ENCODE results near the gene FADD.

Gene FADD

GRCh38 chr11:70207531-70208131, 4.5 kb downstream of the FADD start:
- Histone ChIP-seq H3K79me1 (ENCODE audit: low read depth, low read length) (peaks cover 21% of the 10 kb centered on the region), H3K4me2 (ENCODE audit: insufficient read depth, low read length, poor library complexity, severe bottlenecking) (no peak overlapping the region), H2AFZ (ENCODE audit: low read length) (no peak overlapping the region), H2BK120ac (ENCODE audit: low read depth, low read length) (no peak overlapping the region), H3K23ac (ENCODE audit: low read depth, low read length, poor library complexity) (no peak overlapping the region), H3K9me3 (replicated peaks in 1 of 2; ENCODE audit: control insufficient read depth in 2 of 2, insufficient read depth in 1 of 2, low read depth in 1 of 2, low read length in 2 of 2) (no peaks in the 10 kb centered on the region), H3K36me3 (replicated peaks in 1 of 2; ENCODE audit: control insufficient read depth in 2 of 2, insufficient read depth in 2 of 2, low read length in 2 of 2) (peaks cover 25 to 50% of the 10 kb centered on the region in 2 donors), H3K9ac (ENCODE audit: low read depth, low read length, poor library complexity) (peak overlapping the region; percentile 63), H3K14ac (ENCODE audit: low read length) (no peak overlapping the region), H3K4me3 (ENCODE audit: low read length in 2 of 2) (no peak overlapping the region), H3K27ac (replicated peaks; ENCODE audit: low read length) (no peak overlapping the region), H2BK12ac (ENCODE audit: low read length) (no peak overlapping the region), H3K27me3 (ENCODE audit: control insufficient read depth in 3 of 3, insufficient read depth in 3 of 3, low read depth in 1 of 3, low read length in 3 of 3) (no peaks in the 10 kb centered on the region), H2BK15ac (ENCODE audit: low read length) (no peak overlapping the region), H3K4ac (ENCODE audit: low read length) (no peak overlapping the region), H4K8ac (ENCODE audit: low read depth, low read length) (no peak overlapping the region), H3K4me1 (ENCODE audit: control insufficient read depth in 2 of 2, insufficient read depth in 1 of 2, low read depth in 1 of 2, low read length in 2 of 2) (peaks cover 8 to 12% of the 10 kb centered on the region in 2 donors), H2AK5ac (ENCODE audit: low read depth, low read length) (no peak overlapping the region), H3K18ac (ENCODE audit: low read length) (peak overlapping the region; percentile 41), H2BK5ac (ENCODE audit: low read length) (no peak overlapping the region), H4K91ac (ENCODE audit: low read depth, low read length, poor library complexity) (no peak overlapping the region)
- no peak for DNase-seq (ENCODE audit: low spot score)
- WGBS, 2 donors (ENCODE audit: extremely low coverage in 2 of 2, insufficient read length in 2 of 2, insufficient replicate concordance in 1 of 2), result no CpG with 5 or more reads among the region's 15 CpGs

- peaks cover 15% of the 10 kb centered on the region for H3K79me1 ChIP-seq (ENCODE audit: low read depth, low read length)
- peaks cover 25 to 50% of the 10 kb centered on the region in 2 donors for H3K36me3 ChIP-seq (replicated peaks in 1 of 2; ENCODE audit: control insufficient read depth in 2 of 2, insufficient read depth in 2 of 2, low read length in 2 of 2)
- H2BK12ac ChIP-seq (ENCODE audit: low read length), result no peak overlapping the region
- no peak overlapping the region for H2BK5ac ChIP-seq (ENCODE audit: low read length)
- no peak overlapping the region for H3K27ac ChIP-seq (replicated peaks; ENCODE audit: low read length)
- H3K23ac ChIP-seq (ENCODE audit: low read depth, low read length, poor library complexity), result no peak overlapping the region
- H3K14ac ChIP-seq (ENCODE audit: low read length), result no peak overlapping the region
- H2AFZ ChIP-seq (ENCODE audit: low read length), result no peak overlapping the region
- no peak overlapping the region for H3K4me3 ChIP-seq (ENCODE audit: low read length in 2 of 2)
- no CpG with 5 or more reads among the region's 6 CpGs for WGBS, 2 donors (ENCODE audit: extremely low coverage in 2 of 2, insufficient read length in 2 of 2, insufficient replicate concordance in 1 of 2)
- H4K91ac ChIP-seq (ENCODE audit: low read depth, low read length, poor library complexity), result no peak overlapping the region
- no peak overlapping the region for H3K4me2 ChIP-seq (ENCODE audit: insufficient read depth, low read length, poor library complexity, severe bottlenecking)
- no peak overlapping the region for H3K4ac ChIP-seq (ENCODE audit: low read length)
- H2BK15ac ChIP-seq (ENCODE audit: low read length), result no peak overlapping the region
- H3K9me3 ChIP-seq (replicated peaks in 1 of 2; ENCODE audit: control insufficient read depth in 2 of 2, insufficient read depth in 1 of 2, low read depth in 1 of 2, low read length in 2 of 2), result no peaks in the 10 kb centered on the region
- H3K18ac ChIP-seq (ENCODE audit: low read length), result no peak overlapping the region
- H3K4me1 ChIP-seq (ENCODE audit: control insufficient read depth in 2 of 2, insufficient read depth in 1 of 2, low read depth in 1 of 2, low read length in 2 of 2), result peaks cover under 1 to 7% of the 10 kb centered on the region in 2 donors
- H2BK120ac ChIP-seq (ENCODE audit: low read depth, low read length), result no peak overlapping the region
- DNase-seq (ENCODE audit: low spot score), result no peak
- H3K27me3 ChIP-seq (ENCODE audit: control insufficient read depth in 3 of 3, insufficient read depth in 3 of 3, low read depth in 1 of 3, low read length in 3 of 3), result no peaks in the 10 kb centered on the region
- no peak overlapping the region for H3K9ac ChIP-seq (ENCODE audit: low read depth, low read length, poor library complexity)
- no peak overlapping the region for H4K8ac ChIP-seq (ENCODE audit: low read depth, low read length)
- no peak overlapping the region for H2AK5ac ChIP-seq (ENCODE audit: low read depth, low read length)
These were observed 6.4 kb downstream of the FADD start for GRCh38 chr11:70209391-70209912.

GRCh38 chr11:70210051-70210501, 7.0 kb downstream of the FADD start:
- H3K36me3 ChIP-seq (replicated peaks in 1 of 2; ENCODE audit: control insufficient read depth in 2 of 2, insufficient read depth in 2 of 2, low read length in 2 of 2), result peaks cover 22 to 44% of the 10 kb centered on the region in 2 donors
- H3K27me3 ChIP-seq (ENCODE audit: control insufficient read depth in 3 of 3, insufficient read depth in 3 of 3, low read depth in 1 of 3, low read length in 3 of 3), result no peaks in the 10 kb centered on the region
- peaks cover 10% of the 10 kb centered on the region for H3K79me1 ChIP-seq (ENCODE audit: low read depth, low read length)
- no peak overlapping the region for H3K14ac ChIP-seq (ENCODE audit: low read length)
- H3K4me1 ChIP-seq (ENCODE audit: control insufficient read depth in 2 of 2, insufficient read depth in 1 of 2, low read depth in 1 of 2, low read length in 2 of 2), result peaks cover 0 to 3% of the 10 kb centered on the region in 2 donors
- H3K4ac ChIP-seq (ENCODE audit: low read length), result no peak overlapping the region
- DNase-seq (ENCODE audit: low spot score), result no peak
- H2AFZ ChIP-seq (ENCODE audit: low read length), result no peak overlapping the region
- H4K91ac ChIP-seq (ENCODE audit: low read depth, low read length, poor library complexity), result no peak overlapping the region
- H2BK120ac ChIP-seq (ENCODE audit: low read depth, low read length), result no peak overlapping the region
- H4K8ac ChIP-seq (ENCODE audit: low read depth, low read length), result no peak overlapping the region
- H2AK5ac ChIP-seq (ENCODE audit: low read depth, low read length), result no peak overlapping the region
- no CpG with 5 or more reads among the region's 8 CpGs for WGBS, 2 donors (ENCODE audit: extremely low coverage in 2 of 2, insufficient read length in 2 of 2, insufficient replicate concordance in 1 of 2)
- H2BK5ac ChIP-seq (ENCODE audit: low read length), result no peak overlapping the region
- H3K23ac ChIP-seq (ENCODE audit: low read depth, low read length, poor library complexity), result no peak overlapping the region
- no peak overlapping the region for H3K27ac ChIP-seq (replicated peaks; ENCODE audit: low read length)
- H3K9ac ChIP-seq (ENCODE audit: low read depth, low read length, poor library complexity), result no peak overlapping the region
- no peak overlapping the region for H3K4me2 ChIP-seq (ENCODE audit: insufficient read depth, low read length, poor library complexity, severe bottlenecking)
- no peaks in the 10 kb centered on the region for H3K9me3 ChIP-seq (replicated peaks in 1 of 2; ENCODE audit: control insufficient read depth in 2 of 2, insufficient read depth in 1 of 2, low read depth in 1 of 2, low read length in 2 of 2)
- no peak overlapping the region for H3K4me3 ChIP-seq (ENCODE audit: low read length in 2 of 2)
- H3K18ac ChIP-seq (ENCODE audit: low read length), result no peak overlapping the region
- no peak overlapping the region for H2BK15ac ChIP-seq (ENCODE audit: low read length)
- no peak overlapping the region for H2BK12ac ChIP-seq (ENCODE audit: low read length)

GRCh38 chr11:70210530-70210929, 7.4 kb downstream of the FADD start:
- Histone ChIP-seq H3K14ac (ENCODE audit: low read length) (no peak overlapping the region), H2AFZ (ENCODE audit: low read length) (no peak overlapping the region), H2AK5ac (ENCODE audit: low read depth, low read length) (no peak overlapping the region), H3K9me3 (replicated peaks in 1 of 2; ENCODE audit: control insufficient read depth in 2 of 2, insufficient read depth in 1 of 2, low read depth in 1 of 2, low read length in 2 of 2) (no peaks in the 10 kb centered on the region), H3K4ac (ENCODE audit: low read length) (no peak overlapping the region), H4K8ac (ENCODE audit: low read depth, low read length) (no peak overlapping the region), H3K18ac (ENCODE audit: low read length) (no peak overlapping the region), H3K4me3 (ENCODE audit: low read length in 2 of 2) (no peak overlapping the region), H3K27me3 (ENCODE audit: control insufficient read depth in 3 of 3, insufficient read depth in 3 of 3, low read depth in 1 of 3, low read length in 3 of 3) (no peaks in the 10 kb centered on the region), H2BK12ac (ENCODE audit: low read length) (no peak overlapping the region), H3K79me1 (ENCODE audit: low read depth, low read length) (peaks cover 10% of the 10 kb centered on the region), H3K4me1 (ENCODE audit: control insufficient read depth in 2 of 2, insufficient read depth in 1 of 2, low read depth in 1 of 2, low read length in 2 of 2) (peaks cover 0 to 3% of the 10 kb centered on the region in 2 donors), H2BK120ac (ENCODE audit: low read depth, low read length) (no peak overlapping the region), H3K27ac (replicated peaks; ENCODE audit: low read length) (no peak overlapping the region), H2BK15ac (ENCODE audit: low read length) (no peak overlapping the region), H4K91ac (ENCODE audit: low read depth, low read length, poor library complexity) (no peak overlapping the region), H3K4me2 (ENCODE audit: insufficient read depth, low read length, poor library complexity, severe bottlenecking) (no peak overlapping the region), H3K23ac (ENCODE audit: low read depth, low read length, poor library complexity) (no peak overlapping the region), H3K36me3 (replicated peaks in 1 of 2; ENCODE audit: control insufficient read depth in 2 of 2, insufficient read depth in 2 of 2, low read length in 2 of 2) (peaks cover 20 to 40% of the 10 kb centered on the region in 2 donors), H3K9ac (ENCODE audit: low read depth, low read length, poor library complexity) (no peak overlapping the region), H2BK5ac (ENCODE audit: low read length) (no peak overlapping the region)
- DNase-seq (ENCODE audit: low spot score), result no peak
- no CpG with 5 or more reads among the region's 5 CpGs for WGBS, 2 donors (ENCODE audit: extremely low coverage in 2 of 2, insufficient read length in 2 of 2, insufficient replicate concordance in 1 of 2)

Data from neuronal stem cell (in vitro differentiated cells).